ENCODE measurements around the gene MFSD2A. TPM values are rescaled to one million over a fixed set of nuclear protein-coding genes. Genes with fewer than 3 reads are reported as not detected.
"Not testable (repeated sequence)": the region's sequence is repeated elsewhere in the genome, so short reads cannot be mapped to it uniquely, and the experiment has no call there.

The MFSD2A gene
- total RNA-seq, 2 experiments from 2014 or later = 6.0 to 7.5 TPM

GRCh38 chr1:39976732-39977131, 21.8 kb downstream of the MFSD2A start:
- Mint-ChIP-seq H3K4me3 (no peak overlapping the region), H3K36me3 (no peaks in the 10 kb centered on the region), H3K27me3 (no peaks in the 10 kb centered on the region), H3K27ac (no peak overlapping the region), H3K9me3 (no peaks in the 10 kb centered on the region), H3K4me1 (ENCODE audit: low read depth) (peaks cover 4% of the 10 kb centered on the region)
- DNase-seq = no peak
- intact Hi-C loops (cut with micrococcal nuclease) = no loop called here
- ChIA-PET POLR2A (no interaction called here), CTCF (interaction anchor here (1.6 to 2.5 kb wide), 2 partner anchors 57 to 159 kb away, joined by 4 to 13 read pairs; no protein-coding TSS in a partner anchor)

DNA sequence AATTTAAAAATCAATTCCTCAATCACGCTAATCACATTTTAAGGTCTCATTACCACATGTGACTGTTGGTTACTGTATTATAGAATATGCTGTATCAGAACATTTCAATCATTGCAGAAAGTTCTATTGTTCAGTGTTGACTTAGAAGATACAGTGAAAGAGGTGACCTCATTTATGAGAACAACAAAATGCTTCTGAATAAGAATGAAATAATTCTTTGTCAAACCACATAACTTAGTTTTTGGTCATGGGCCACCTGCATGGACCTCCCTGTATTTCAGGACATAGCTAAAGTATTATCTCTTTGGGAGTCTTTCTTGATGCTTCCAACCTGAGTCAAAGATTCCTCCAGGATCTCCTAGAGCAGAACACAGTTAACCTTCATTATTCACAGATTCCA, 22.3 kb downstream of the MFSD2A start:
- Mint-ChIP-seq H3K36me3 (no peaks in the 10 kb centered on the region), H3K9me3 (no peaks in the 10 kb centered on the region), H3K27ac (no peak overlapping the region), H3K4me1 (ENCODE audit: low read depth) (peaks cover 4% of the 10 kb centered on the region), H3K27me3 (no peaks in the 10 kb centered on the region), H3K4me3 (no peak overlapping the region)
- DNase-seq = no peak
- POLR2A ChIA-PET = no interaction called here
- intact Hi-C loops (cut with micrococcal nuclease) = no loop called here
- CTCF ChIA-PET = interaction anchor here (1.1 to 2.5 kb wide), 3 partner anchors 58 to 160 kb away, joined by 4 to 13 read pairs (median 4); partner anchors contain the start of gene MYCL

DNA sequence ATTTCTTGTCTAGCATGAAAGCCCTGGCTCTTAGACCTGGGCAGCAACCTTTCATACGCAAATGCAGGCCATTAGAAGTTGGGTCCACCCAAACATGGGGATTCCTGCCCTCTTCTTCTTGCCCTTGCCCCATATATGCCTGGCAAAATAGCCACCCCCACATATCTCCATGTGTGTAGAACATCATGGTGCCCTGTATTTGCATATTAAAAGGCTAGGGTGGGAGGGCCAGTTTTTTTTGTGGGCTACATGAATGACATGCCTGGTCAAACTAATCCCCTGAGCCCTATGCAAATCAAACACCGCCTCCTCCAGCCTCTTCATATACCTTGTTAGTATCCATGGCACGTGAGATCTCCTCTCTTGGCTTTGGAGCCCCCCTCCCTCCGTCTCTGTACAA, 24.7 kb downstream of the MFSD2A start:
- intact Hi-C loops (cut with micrococcal nuclease) = no loop called here
- H3K4me3 Mint-ChIP-seq = no peak overlapping the region
- H3K4me1 Mint-ChIP-seq (ENCODE audit: low read depth) = no peaks in the 10 kb centered on the region
- H3K36me3 Mint-ChIP-seq = no peaks in the 10 kb centered on the region
- H3K27ac Mint-ChIP-seq = no peak overlapping the region
- ChIA-PET POLR2A (no interaction called here), CTCF (interaction anchor here (0.6 kb wide), 1 partner anchor 569 kb away, joined by 3 read pairs; no protein-coding TSS in a partner anchor)
- H3K27me3 Mint-ChIP-seq = no peaks in the 10 kb centered on the region
- H3K9me3 Mint-ChIP-seq = no peaks in the 10 kb centered on the region
- no peak for DNase-seq

- H3K9me3 Mint-ChIP-seq = no peaks in the 10 kb centered on the region
- H3K4me3 Mint-ChIP-seq = no peak overlapping the region
- no peak overlapping the region for H3K27ac Mint-ChIP-seq
- CTCF ChIA-PET = no interaction called here
- H3K27me3 Mint-ChIP-seq = no peaks in the 10 kb centered on the region
- H3K36me3 Mint-ChIP-seq = no peaks in the 10 kb centered on the region
- no peaks in the 10 kb centered on the region for H3K4me1 Mint-ChIP-seq (ENCODE audit: low read depth)
- intact Hi-C loops (cut with micrococcal nuclease) = no loop called here
- POLR2A ChIA-PET = interaction anchor here (1.2 kb wide), 1 partner anchor 34 kb away, joined by 3 read pairs; no protein-coding TSS in a partner anchor
- no peak for DNase-seq
Measured at GRCh38 chr1:39980555-39981313, 25.8 kb downstream of the MFSD2A start.

- CTCF ChIA-PET = interaction anchor here (0.9 to 1.9 kb wide), 3 partner anchors 7 to 79 kb away, joined by 3 to 5 read pairs (median 3); partner anchors contain the start of gene MYCL
- Mint-ChIP-seq H3K27ac (no peak overlapping the region), H3K27me3 (no peaks in the 10 kb centered on the region), H3K9me3 (no peaks in the 10 kb centered on the region), H3K4me1 (ENCODE audit: low read depth) (no peaks in the 10 kb centered on the region), H3K36me3 (no peaks in the 10 kb centered on the region), H3K4me3 (no peak overlapping the region)
- intact Hi-C loops (cut with micrococcal nuclease) = no loop called here
- POLR2A ChIA-PET = interaction anchor here (1.2 kb wide), 1 partner anchor 33 kb away, joined by 3 read pairs; no protein-coding TSS in a partner anchor
- DNase-seq = no peak
Measured at GRCh38 chr1:39981385-39981784, 26.4 kb downstream of the MFSD2A start.

DNA sequence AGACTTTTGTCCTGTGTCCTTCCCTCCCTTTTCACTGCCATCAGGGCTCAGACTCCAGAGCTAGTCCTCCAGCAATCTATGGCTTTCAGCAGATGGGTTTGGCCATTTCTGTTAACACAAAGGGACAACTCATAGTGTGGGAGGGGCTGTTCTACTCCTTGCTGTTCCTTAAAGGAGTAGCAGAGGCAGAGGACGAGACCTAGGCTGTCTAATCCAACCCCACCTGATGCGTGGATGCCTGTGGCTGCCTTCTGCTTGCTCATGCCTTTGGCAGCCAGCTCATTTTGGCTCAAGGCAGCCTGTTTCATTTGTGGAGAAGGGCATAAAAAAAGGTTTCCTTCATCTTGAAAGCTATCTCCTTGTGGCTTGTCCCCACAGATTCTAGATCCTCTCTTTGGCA, 27.0 kb downstream of the MFSD2A start:
- no peaks in the 10 kb centered on the region for H3K9me3 Mint-ChIP-seq
- ChIA-PET CTCF (interaction anchor here (0.9 to 1.9 kb wide), 4 partner anchors 8 to 80 kb away, joined by 3 to 5 read pairs (median 3); partner anchors contain the start of gene MYCL), POLR2A (interaction anchor here (1.2 kb wide), 1 partner anchor 32 kb away, joined by 3 read pairs; no protein-coding TSS in a partner anchor)
- H3K4me1 Mint-ChIP-seq (ENCODE audit: low read depth) = no peaks in the 10 kb centered on the region
- intact Hi-C loops (cut with micrococcal nuclease) = no loop called here
- no peak overlapping the region for H3K27ac Mint-ChIP-seq
- no peaks in the 10 kb centered on the region for H3K27me3 Mint-ChIP-seq
- H3K4me3 Mint-ChIP-seq = no peak overlapping the region
- H3K36me3 Mint-ChIP-seq = no peaks in the 10 kb centered on the region
- DNase-seq = no peak

GRCh38 chr1:39984480-39984879, 29.5 kb downstream of the MFSD2A start:
- intact Hi-C loops (cut with micrococcal nuclease) = not testable (repeated sequence)

DNA sequence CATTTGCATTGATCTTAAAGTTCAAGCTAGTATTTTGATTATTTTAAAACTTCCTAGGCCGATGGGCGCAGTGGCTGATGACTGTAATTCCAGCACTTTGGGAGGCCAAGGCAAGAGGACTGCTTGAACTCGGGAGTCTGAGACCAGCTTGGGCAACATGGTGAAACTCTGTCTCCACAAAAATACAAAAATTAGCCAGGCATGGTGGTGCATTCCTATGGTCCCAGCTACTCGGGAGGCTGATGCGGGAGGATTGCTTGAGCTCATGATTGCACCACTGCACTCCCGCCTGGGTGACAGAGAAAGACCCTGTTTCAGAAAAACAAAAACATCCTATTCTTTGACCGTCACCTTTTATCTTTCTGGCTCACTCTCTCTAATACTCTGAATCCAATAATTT, 30.0 kb downstream of the MFSD2A start:
- ChIA-PET POLR2A (no interaction called here), CTCF (interaction anchor here (1.1 to 1.2 kb wide), 3 partner anchors 12 to 83 kb away, joined by 4 read pairs; partner anchors contain the start of gene MYCL)
- H3K9me3 Mint-ChIP-seq = no peaks in the 10 kb centered on the region
- H3K36me3 Mint-ChIP-seq = no peaks in the 10 kb centered on the region
- no peak for DNase-seq
- H3K4me1 Mint-ChIP-seq (ENCODE audit: low read depth) = no peaks in the 10 kb centered on the region
- H3K27ac Mint-ChIP-seq = no peak overlapping the region
- intact Hi-C loops (cut with micrococcal nuclease) = no loop called here
- H3K4me3 Mint-ChIP-seq = no peak overlapping the region
- H3K27me3 Mint-ChIP-seq = no peaks in the 10 kb centered on the region

More at GRCh38 chr1:39984480-39984879, 29.5 kb downstream of the MFSD2A start:
- H3K27me3 Mint-ChIP-seq; POLR2A ChIA-PET; H3K9me3 Mint-ChIP-seq; H3K4me1 Mint-ChIP-seq (ENCODE audit: low read depth); DNase-seq; H3K4me3 Mint-ChIP-seq; H3K27ac Mint-ChIP-seq; H3K36me3 Mint-ChIP-seq: not testable (repeated sequence)
- CTCF ChIA-PET = interaction anchor here (1.1 to 1.2 kb wide), 2 partner anchors 12 to 48 kb away, joined by 4 read pairs; no protein-coding TSS in a partner anchor

DNA sequence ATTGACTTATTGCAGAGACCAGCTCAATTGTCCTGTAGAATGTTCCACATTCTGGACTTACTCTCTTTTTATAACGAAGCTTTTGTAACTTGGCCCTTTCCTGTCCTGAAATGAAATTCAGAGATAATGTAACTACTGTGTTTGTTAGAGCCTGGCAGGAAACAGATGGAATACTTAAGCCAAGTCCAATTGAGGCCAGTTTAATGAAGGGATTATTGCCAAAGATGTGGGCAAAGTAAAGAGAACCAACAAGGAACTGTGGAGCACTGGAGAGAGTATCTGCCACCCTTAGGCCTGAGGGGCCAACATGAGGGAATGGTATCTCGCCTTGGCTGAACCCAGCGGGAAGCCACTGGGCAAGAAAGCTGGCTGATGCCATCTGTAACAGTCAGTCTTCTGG, 32.9 kb downstream of the MFSD2A start:
- Mint-ChIP-seq H3K4me1 (ENCODE audit: low read depth) (no peaks in the 10 kb centered on the region), H3K36me3 (no peaks in the 10 kb centered on the region), H3K27ac (no peak overlapping the region), H3K4me3 (no peak overlapping the region), H3K27me3 (no peaks in the 10 kb centered on the region), H3K9me3 (no peaks in the 10 kb centered on the region)
- no peak for DNase-seq
- intact Hi-C loops (cut with micrococcal nuclease) = no loop called here
- CTCF ChIA-PET = interaction anchor here (1.7 kb wide), 1 partner anchor 14 kb away, joined by 5 read pairs; no protein-coding TSS in a partner anchor
- POLR2A ChIA-PET = no interaction called here

DNA sequence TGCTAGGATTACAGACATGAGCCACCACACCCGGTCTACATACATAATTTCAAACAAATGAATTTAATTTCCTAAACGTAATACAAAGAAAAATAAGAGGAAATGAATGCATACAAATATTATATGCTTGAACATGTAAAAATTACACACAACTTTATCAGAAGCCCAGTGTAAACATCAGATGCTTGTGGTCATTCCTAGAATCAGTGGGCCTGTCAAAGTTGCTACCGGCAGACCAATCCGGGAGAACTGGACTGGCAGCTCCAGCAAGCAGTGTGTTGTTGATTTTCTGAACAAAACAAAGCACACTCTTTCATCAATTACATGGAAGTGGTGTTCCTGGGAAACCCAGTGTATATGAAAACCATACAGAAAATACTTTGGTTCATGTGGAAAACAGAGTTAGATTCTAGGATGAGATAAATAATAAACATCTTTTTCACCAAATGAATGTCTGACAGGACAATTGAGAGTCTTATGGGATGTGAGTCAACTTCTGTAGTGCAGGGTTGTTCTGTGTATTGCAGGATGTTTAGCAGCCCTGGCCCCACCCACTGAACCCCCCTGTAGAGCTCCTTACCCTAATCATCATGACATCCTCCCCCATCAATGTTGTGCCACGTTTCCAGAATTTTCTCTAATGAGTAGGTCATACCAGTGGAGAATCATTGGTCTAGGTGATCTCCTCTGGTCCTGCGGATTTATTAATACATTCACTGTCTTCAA, 33.8 kb downstream of the MFSD2A start:
- no peaks in the 10 kb centered on the region for H3K27me3 Mint-ChIP-seq
- CTCF ChIA-PET = interaction anchor here (1.7 kb wide), 1 partner anchor 15 kb away, joined by 5 read pairs; no protein-coding TSS in a partner anchor
- H3K27ac Mint-ChIP-seq = no peak overlapping the region
- intact Hi-C loops (cut with micrococcal nuclease) = no loop called here
- H3K4me1 Mint-ChIP-seq (ENCODE audit: low read depth) = no peaks in the 10 kb centered on the region
- no peaks in the 10 kb centered on the region for H3K9me3 Mint-ChIP-seq
- H3K36me3 Mint-ChIP-seq = no peaks in the 10 kb centered on the region
- POLR2A ChIA-PET = no interaction called here
- no peak overlapping the region for H3K4me3 Mint-ChIP-seq
- no peak for DNase-seq

GRCh38 chr1:39990428-39990827, 35.5 kb downstream of the MFSD2A start:
- POLR2A ChIA-PET = no interaction called here
- no peaks in the 10 kb centered on the region for H3K36me3 Mint-ChIP-seq
- no peak overlapping the region for H3K4me3 Mint-ChIP-seq
- no peaks in the 10 kb centered on the region for H3K4me1 Mint-ChIP-seq (ENCODE audit: low read depth)
- no peaks in the 10 kb centered on the region for H3K9me3 Mint-ChIP-seq
- no peak overlapping the region for H3K27ac Mint-ChIP-seq
- CTCF ChIA-PET = interaction anchor here (0.5 kb wide), 1 partner anchor 192 kb away, joined by 3 read pairs; no protein-coding TSS in a partner anchor
- no peaks in the 10 kb centered on the region for H3K27me3 Mint-ChIP-seq
- intact Hi-C loops (cut with micrococcal nuclease) = no loop called here
- DNase-seq = no peak

- no peak overlapping the region for H3K27ac Mint-ChIP-seq
- no peaks in the 10 kb centered on the region for H3K9me3 Mint-ChIP-seq
- H3K4me1 Mint-ChIP-seq (ENCODE audit: low read depth) = peaks cover 9% of the 10 kb centered on the region
- ChIA-PET CTCF (interaction anchor here (1.0 to 2.4 kb wide), 2 partner anchors 18 to 73 kb away, joined by 3 to 8 read pairs; no protein-coding TSS in a partner anchor), POLR2A (no interaction called here)
- no peaks in the 10 kb centered on the region for H3K27me3 Mint-ChIP-seq
- no peak for DNase-seq
- no peak overlapping the region for H3K4me3 Mint-ChIP-seq
- H3K36me3 Mint-ChIP-seq = no peaks in the 10 kb centered on the region
- intact Hi-C loops (cut with micrococcal nuclease) = no loop called here
Measured at GRCh38 chr1:39992234-39992633, 37.3 kb downstream of the MFSD2A start.

Data from activated CD4-positive, alpha-beta memory T cell treated with anti-CD3 and anti-CD28 coated beads for 36 hours (primary cell).